Activated CD8-positive, alpha-beta memory T cell treated with anti-CD3 and anti-CD28 coated beads, Interleukin-2, amount 50 U/mL, for 24 hours (primary cell): ENCODE results near the gene GHITM.

Source experiments
- DNase-seq: peaks from one replicate; pipeline ENCODE4 v3.0.0-alpha.2; 2020; ENCODE audit errors: extremely low read depth

The GHITM gene

DNA sequence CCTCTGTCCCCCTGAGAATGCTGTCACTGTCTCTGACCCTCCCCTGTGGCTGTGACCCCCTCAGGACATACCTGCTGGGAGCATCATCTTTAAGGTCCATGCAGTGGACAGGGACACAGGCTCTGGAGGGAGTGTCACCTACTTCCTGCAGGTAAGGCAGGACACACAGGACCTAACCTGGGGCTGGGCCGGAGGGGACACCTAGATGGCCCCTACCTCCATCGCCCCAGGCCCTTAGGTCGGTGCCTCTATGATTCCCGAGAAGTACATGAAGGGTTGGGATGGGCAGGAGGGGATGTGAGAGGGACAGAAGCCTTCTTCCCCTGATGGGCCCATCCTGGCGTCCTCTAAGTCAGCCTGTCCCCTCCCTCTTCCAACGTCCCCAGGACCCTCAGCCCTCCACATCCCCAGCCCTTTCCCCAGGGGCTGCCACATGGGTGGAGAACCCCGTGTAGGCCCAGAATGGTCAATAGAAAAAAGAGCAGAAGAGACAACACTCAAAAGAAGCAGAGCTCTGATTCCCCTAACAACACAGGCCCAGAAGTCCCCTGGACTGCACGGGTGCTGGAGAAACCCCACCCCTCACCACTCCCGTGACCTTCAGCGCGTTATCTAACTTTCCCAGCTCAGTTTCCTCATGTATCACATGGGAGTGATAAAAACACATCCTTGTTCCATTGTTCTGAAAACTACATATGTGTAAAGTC lies 61.4 kb downstream of the GHITM start:
- no peak for DNase-seq

- DNase-seq: no peak
These were observed 61.9 kb downstream of the GHITM start for GRCh38 chr10:84201244-84201606.

DNA sequence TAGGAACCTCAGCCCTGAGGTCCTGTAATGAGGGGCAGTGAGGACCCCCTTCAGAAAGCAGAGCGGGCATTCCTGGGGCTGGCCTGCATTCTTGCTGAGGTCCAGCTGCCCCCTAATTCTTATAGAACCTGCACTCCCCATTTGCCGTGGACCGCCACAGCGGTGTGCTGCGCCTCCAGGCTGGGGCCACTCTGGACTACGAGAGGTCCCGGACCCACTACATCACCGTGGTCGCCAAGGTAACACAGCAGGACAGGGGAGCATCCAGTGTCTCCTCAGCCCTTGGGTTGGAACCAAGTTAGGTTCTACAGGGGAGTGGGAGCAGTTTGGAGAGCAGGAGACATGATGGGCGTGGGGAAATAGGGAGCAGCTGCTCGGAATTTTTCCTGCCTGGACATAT lies 62.4 kb downstream of the GHITM start:
- no peak for DNase-seq

- no peak for DNase-seq
These were observed 63.0 kb downstream of the GHITM start for GRCh38 chr10:84202349-84202748.
